A549 treated with GW870086 at 1 μM for 4 hours (cell line): Measurements from ENCODE around the gene DNA2. TPM values are rescaled to one million over a fixed set of nuclear protein-coding genes. Genes with fewer than 3 reads are reported as not detected.

ENCODE experiments used
- total RNA-seq: library from RNA; stranded (reverse); fragments of 200-300 nt; extraction: Qiagen RNA extraction; gene quantifications from 5 replicates; pipeline ENCODE4 v1.2.3, GENCODE V29; 2022; ENCODE audit warnings: low read depth

Gene DNA2, protein sequence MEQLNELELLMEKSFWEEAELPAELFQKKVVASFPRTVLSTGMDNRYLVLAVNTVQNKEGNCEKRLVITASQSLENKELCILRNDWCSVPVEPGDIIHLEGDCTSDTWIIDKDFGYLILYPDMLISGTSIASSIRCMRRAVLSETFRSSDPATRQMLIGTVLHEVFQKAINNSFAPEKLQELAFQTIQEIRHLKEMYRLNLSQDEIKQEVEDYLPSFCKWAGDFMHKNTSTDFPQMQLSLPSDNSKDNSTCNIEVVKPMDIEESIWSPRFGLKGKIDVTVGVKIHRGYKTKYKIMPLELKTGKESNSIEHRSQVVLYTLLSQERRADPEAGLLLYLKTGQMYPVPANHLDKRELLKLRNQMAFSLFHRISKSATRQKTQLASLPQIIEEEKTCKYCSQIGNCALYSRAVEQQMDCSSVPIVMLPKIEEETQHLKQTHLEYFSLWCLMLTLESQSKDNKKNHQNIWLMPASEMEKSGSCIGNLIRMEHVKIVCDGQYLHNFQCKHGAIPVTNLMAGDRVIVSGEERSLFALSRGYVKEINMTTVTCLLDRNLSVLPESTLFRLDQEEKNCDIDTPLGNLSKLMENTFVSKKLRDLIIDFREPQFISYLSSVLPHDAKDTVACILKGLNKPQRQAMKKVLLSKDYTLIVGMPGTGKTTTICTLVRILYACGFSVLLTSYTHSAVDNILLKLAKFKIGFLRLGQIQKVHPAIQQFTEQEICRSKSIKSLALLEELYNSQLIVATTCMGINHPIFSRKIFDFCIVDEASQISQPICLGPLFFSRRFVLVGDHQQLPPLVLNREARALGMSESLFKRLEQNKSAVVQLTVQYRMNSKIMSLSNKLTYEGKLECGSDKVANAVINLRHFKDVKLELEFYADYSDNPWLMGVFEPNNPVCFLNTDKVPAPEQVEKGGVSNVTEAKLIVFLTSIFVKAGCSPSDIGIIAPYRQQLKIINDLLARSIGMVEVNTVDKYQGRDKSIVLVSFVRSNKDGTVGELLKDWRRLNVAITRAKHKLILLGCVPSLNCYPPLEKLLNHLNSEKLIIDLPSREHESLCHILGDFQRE
- total RNA-seq: 7.4 to 10.5 TPM (median 9.1 TPM) in 5 replicates

DNA sequence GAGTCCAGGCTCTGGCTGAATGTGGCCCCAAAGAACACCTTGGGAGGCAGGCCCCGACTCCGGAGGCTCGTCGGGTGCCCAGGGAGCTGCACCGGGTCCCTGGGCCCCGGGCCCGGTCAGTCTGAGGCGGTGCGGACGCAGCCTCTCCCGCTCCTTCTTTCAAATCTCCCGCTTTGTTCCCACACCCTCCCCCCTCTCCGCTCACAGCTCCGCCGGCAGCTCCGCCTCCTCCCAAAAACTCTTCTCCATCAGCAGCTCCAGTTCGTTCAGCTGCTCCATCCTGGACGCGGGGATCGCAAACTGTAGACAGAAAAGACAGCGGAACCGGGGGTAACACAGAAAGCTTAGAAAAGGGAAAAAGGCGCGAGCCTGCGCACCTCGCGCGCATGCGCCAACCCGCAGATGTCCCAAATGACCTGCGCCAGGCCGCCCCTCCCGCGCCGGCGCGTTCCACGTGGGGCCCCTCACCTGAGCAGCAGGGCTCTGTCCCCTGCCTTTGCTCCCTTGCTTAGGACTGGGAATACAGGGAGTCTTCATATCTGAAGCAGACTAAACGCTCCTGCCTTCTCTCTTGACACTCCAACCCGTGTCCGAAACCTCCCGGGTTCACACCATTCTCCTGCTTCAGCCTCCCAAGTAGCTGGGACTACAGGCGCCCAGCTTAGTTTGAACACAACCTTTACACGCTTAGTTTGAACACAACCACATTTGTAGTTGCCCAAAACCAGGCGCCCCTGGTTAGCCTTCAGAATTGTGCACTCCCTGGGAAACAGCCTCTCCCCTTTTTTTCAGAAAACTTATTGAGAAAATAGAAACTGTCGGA lies at the start of gene DNA2:
Gene DNA2, minus strand, starts transcription at position 388 of the 823 bp plus-strand sequence. Its CDS starts 109 bp downstream, at position 279.

GRCh38 chr10:68406815-68407548 lies 64.8 kb downstream of the DNA2 start, which contains the start of gene RUFY2:
Gene RUFY2, minus strand, starts transcription at chr10:68407277. Its CDS starts 88 bp downstream, at chr10:68407189.

Other genes starting within 250 kb of the DNA2 start
- 0.17 to 0.34 TPM (median 0.18 TPM) in 5 replicates for gene ATOH7, start 239.9 kb downstream of the DNA2 start, total RNA-seq
- gene HNRNPH3, start 139.9 kb downstream of the DNA2 start, total RNA-seq: 173 to 240 TPM (median 176 TPM) in 5 replicates
- 1.9 to 4.7 TPM (median 3.0 TPM) in 5 replicates for gene PBLD, start 139.0 kb downstream of the DNA2 start, total RNA-seq
- gene RUFY2, start 64.7 kb downstream of the DNA2 start, total RNA-seq: 6.5 to 10.4 TPM (median 9.5 TPM) in 5 replicates
- 16.7 to 20.6 TPM (median 20.4 TPM) in 5 replicates for gene SLC25A16, start 55.5 kb upstream of the DNA2 start, total RNA-seq
- 0.27 to 0.72 TPM (median 0.58 TPM) in 5 replicates for gene TET1, start 88.4 kb upstream of the DNA2 start, total RNA-seq
- 54.7 to 63.7 TPM (median 61.3 TPM) in 5 replicates for gene CCAR1, start 249.3 kb upstream of the DNA2 start, total RNA-seq